Measurements from ENCODE around the gene FAM110C.
A peak's percentile ranks its signal among the peaks of the same experiment; 100 is the strongest.
"Not testable (repeated sequence)": the region's sequence is repeated elsewhere in the genome, so short reads cannot be mapped to it uniquely, and the experiment has no call there.

Gene FAM110C

GRCh38 chr2:28406-28975 is 17.8 kb downstream of the FAM110C start:
- H3K4me3 Mint-ChIP-seq, result peak overlapping the region; percentile 14
- H3K4me1 Mint-ChIP-seq (ENCODE audit: low read depth), result peaks cover 68% of the 10 kb centered on the region
- peaks cover 29% of the 10 kb centered on the region for H3K36me3 Mint-ChIP-seq (ENCODE audit: low read depth)
- H3K27me3 Mint-ChIP-seq (ENCODE audit: low read depth), result no peaks in the 10 kb centered on the region
- H3K9me3 Mint-ChIP-seq, result peaks cover 5% of the 10 kb centered on the region
- H3K27ac Mint-ChIP-seq, result peak overlapping the region; percentile 85

GRCh38 chr2:26891-27290 is 19.4 kb downstream of the FAM110C start:
- peaks cover 61% of the 10 kb centered on the region for H3K4me1 Mint-ChIP-seq (ENCODE audit: low read depth)
- H3K9me3 Mint-ChIP-seq, result peaks cover 16% of the 10 kb centered on the region
- no peak overlapping the region for H3K4me3 Mint-ChIP-seq
- no peak overlapping the region for H3K27ac Mint-ChIP-seq
- peaks cover 27% of the 10 kb centered on the region for H3K36me3 Mint-ChIP-seq (ENCODE audit: low read depth)
- no peaks in the 10 kb centered on the region for H3K27me3 Mint-ChIP-seq (ENCODE audit: low read depth)

- Mint-ChIP-seq H3K36me3 (ENCODE audit: low read depth) (peaks cover 22% of the 10 kb centered on the region), H3K9me3 (peaks cover 11% of the 10 kb centered on the region), H3K4me1 (ENCODE audit: low read depth) (peaks cover 56% of the 10 kb centered on the region), H3K27ac (no peak overlapping the region), H3K4me3 (no peak overlapping the region), H3K27me3 (ENCODE audit: low read depth) (no peaks in the 10 kb centered on the region)
Observed at GRCh38 chr2:25543-25942, 20.8 kb downstream of the FAM110C start.

GRCh38 chr2:24591-24990 is 21.7 kb downstream of the FAM110C start:
- peaks cover 17% of the 10 kb centered on the region for H3K36me3 Mint-ChIP-seq (ENCODE audit: low read depth)
- H3K4me3 Mint-ChIP-seq, result peak overlapping the region; percentile 7
- H3K4me1 Mint-ChIP-seq (ENCODE audit: low read depth), result peaks cover 47% of the 10 kb centered on the region
- H3K27ac Mint-ChIP-seq, result peak overlapping the region; percentile 84
- not testable (repeated sequence) for H3K27me3 Mint-ChIP-seq (ENCODE audit: low read depth)
- H3K9me3 Mint-ChIP-seq, result peaks cover 11% of the 10 kb centered on the region

- Mint-ChIP-seq H3K4me1 (ENCODE audit: low read depth) (peaks cover 44% of the 10 kb centered on the region), H3K27ac (peak overlapping the region; percentile 84), H3K27me3 (ENCODE audit: low read depth) (no peaks in the 10 kb centered on the region)
Observed at GRCh38 chr2:24107-24506, 22.2 kb downstream of the FAM110C start.

GRCh38 chr2:23283-23682 is 23.0 kb downstream of the FAM110C start:
- H3K27me3 Mint-ChIP-seq (ENCODE audit: low read depth), result no peaks in the 10 kb centered on the region
- H3K4me1 Mint-ChIP-seq (ENCODE audit: low read depth), result peaks cover 40% of the 10 kb centered on the region
- H3K27ac Mint-ChIP-seq, result no peak overlapping the region
- no peak overlapping the region for H3K4me3 Mint-ChIP-seq
- H3K36me3 Mint-ChIP-seq (ENCODE audit: low read depth), result peaks cover 12% of the 10 kb centered on the region
- peaks cover 11% of the 10 kb centered on the region for H3K9me3 Mint-ChIP-seq

More at GRCh38 chr2:24107-24506, 22.2 kb downstream of the FAM110C start:
- Mint-ChIP-seq H3K4me3 (peak overlapping the region; percentile 7), H3K9me3 (peaks cover 11% of the 10 kb centered on the region), H3K36me3 (ENCODE audit: low read depth) (peaks cover 17% of the 10 kb centered on the region)

GRCh38 chr2:22244-22643 is 24.1 kb downstream of the FAM110C start:
- peaks cover 11% of the 10 kb centered on the region for H3K9me3 Mint-ChIP-seq
- not testable (repeated sequence) for H3K4me3 Mint-ChIP-seq; H3K27ac Mint-ChIP-seq; H3K36me3 Mint-ChIP-seq (ENCODE audit: low read depth); H3K27me3 Mint-ChIP-seq (ENCODE audit: low read depth)
- peaks cover 30% of the 10 kb centered on the region for H3K4me1 Mint-ChIP-seq (ENCODE audit: low read depth)

- H3K4me1 Mint-ChIP-seq (ENCODE audit: low read depth), result peaks cover 35% of the 10 kb centered on the region
- H3K4me3 Mint-ChIP-seq; H3K27me3 Mint-ChIP-seq (ENCODE audit: low read depth); H3K27ac Mint-ChIP-seq; H3K36me3 Mint-ChIP-seq (ENCODE audit: low read depth): not testable (repeated sequence)
- H3K9me3 Mint-ChIP-seq, result peaks cover 11% of the 10 kb centered on the region
Observed at GRCh38 chr2:20259-20658, 26.0 kb downstream of the FAM110C start.

- Mint-ChIP-seq H3K9me3 (peaks cover 11% of the 10 kb centered on the region), H3K4me3 (no peak overlapping the region), H3K36me3 (ENCODE audit: low read depth) (peaks cover 8% of the 10 kb centered on the region), H3K4me1 (ENCODE audit: low read depth) (peaks cover 39% of the 10 kb centered on the region), H3K27me3 (ENCODE audit: low read depth) (peaks cover 6% of the 10 kb centered on the region), H3K27ac (peak overlapping the region; percentile 36)
Observed at GRCh38 chr2:19505-19904, 26.8 kb downstream of the FAM110C start.

- Mint-ChIP-seq H3K27me3 (ENCODE audit: low read depth) (peaks cover 8% of the 10 kb centered on the region), H3K27ac (no peak overlapping the region)
Observed at GRCh38 chr2:18402-19271, 27.7 kb downstream of the FAM110C start.

GRCh38 chr2:15916-16315 is 30.4 kb downstream of the FAM110C start:
- not testable (repeated sequence) for H3K36me3 Mint-ChIP-seq (ENCODE audit: low read depth); H3K9me3 Mint-ChIP-seq
- peak overlapping the region; percentile 21 for H3K4me3 Mint-ChIP-seq
- peaks cover 13% of the 10 kb centered on the region for H3K27me3 Mint-ChIP-seq (ENCODE audit: low read depth)
- peaks cover 33% of the 10 kb centered on the region for H3K4me1 Mint-ChIP-seq (ENCODE audit: low read depth)
- peak overlapping the region; percentile 60 for H3K27ac Mint-ChIP-seq

More at GRCh38 chr2:18402-19271, 27.7 kb downstream of the FAM110C start:
- H3K4me3 Mint-ChIP-seq, result no peak overlapping the region
- H3K36me3 Mint-ChIP-seq (ENCODE audit: low read depth), result peaks cover 6% of the 10 kb centered on the region
- H3K9me3 Mint-ChIP-seq, result peaks cover 11% of the 10 kb centered on the region
- peaks cover 37% of the 10 kb centered on the region for H3K4me1 Mint-ChIP-seq (ENCODE audit: low read depth)

- no peaks in the 10 kb centered on the region for H3K9me3 Mint-ChIP-seq
- no peak overlapping the region for H3K4me3 Mint-ChIP-seq
- H3K27ac Mint-ChIP-seq, result no peak overlapping the region
- no peaks in the 10 kb centered on the region for H3K36me3 Mint-ChIP-seq (ENCODE audit: low read depth)
- H3K4me1 Mint-ChIP-seq (ENCODE audit: low read depth), result peaks cover 28% of the 10 kb centered on the region
- peaks cover 13% of the 10 kb centered on the region for H3K27me3 Mint-ChIP-seq (ENCODE audit: low read depth)
Observed at GRCh38 chr2:11248-11941, 34.9 kb downstream of the FAM110C start.

GRCh38 chr2:10222-10875 is 36.0 kb downstream of the FAM110C start:
- Mint-ChIP-seq H3K4me1 (ENCODE audit: low read depth) (peaks cover 18% of the 10 kb centered on the region), H3K27me3 (ENCODE audit: low read depth) (peaks cover 6% of the 10 kb centered on the region), H3K27ac (no peak overlapping the region), H3K36me3 (ENCODE audit: low read depth) (no peaks in the 10 kb centered on the region), H3K9me3 (no peaks in the 10 kb centered on the region), H3K4me3 (no peak overlapping the region)

All from T-helper 1 cell treated with Interleukin-12 subunit alpha and Interleukin-12 subunit beta and Interleukin-4 antibody, amounts not matched to agents 30 μg/mL and 1 μg/mL, for 36 hours (primary cell).